IPS-NIHi7 (cell line): ENCODE data around the gene ANKRD12.
A peak's percentile ranks its signal among the peaks of the same experiment; 100 is the strongest.
"Not testable (repeated sequence)": the region's sequence is repeated elsewhere in the genome, so short reads cannot be mapped to it uniquely, and the experiment has no call there.

Experiments
- DNase-seq: peaks from one replicate; pipeline ENCODE4 v3.0.0; 2012; ENCODE audit warnings: mixed read lengths; ENCODE audit errors: extremely low spot score

The ANKRD12 gene

GRCh38 chr18:9136315-9137155 lies at the start of gene ANKRD12:
ANKRD12 (plus strand) TSS chr18:9136781; CDS start chr18:9182433, 45,652 bp downstream.
- DNase-seq = peak; percentile 97

- no peak for DNase-seq
Observed at GRCh38 chr18:9087144-9087543, 49.4 kb upstream of the ANKRD12 start.

- DNase-seq = no peak
Observed at GRCh38 chr18:9088252-9088651, 48.3 kb upstream of the ANKRD12 start.

- not testable (repeated sequence) for DNase-seq
Observed at GRCh38 chr18:9088727-9089126, 47.9 kb upstream of the ANKRD12 start.

GRCh38 chr18:9090578-9090977 lies 46.0 kb upstream of the ANKRD12 start:
- no peak for DNase-seq

GRCh38 chr18:9091066-9091476 lies 45.5 kb upstream of the ANKRD12 start:
- DNase-seq = no peak

GRCh38 chr18:9092665-9093064 lies 43.9 kb upstream of the ANKRD12 start:
- DNase-seq = no peak

GRCh38 chr18:9093109-9093508 lies 43.5 kb upstream of the ANKRD12 start:
- not testable (repeated sequence) for DNase-seq

GRCh38 chr18:9094307-9095226 lies 42.0 kb upstream of the ANKRD12 start:
- DNase-seq = no peak

GRCh38 chr18:9095297-9096006 lies 41.1 kb upstream of the ANKRD12 start:
- no peak for DNase-seq

GRCh38 chr18:9096007-9096371 lies 40.6 kb upstream of the ANKRD12 start:
- DNase-seq = no peak

GRCh38 chr18:9096685-9097084 lies 39.9 kb upstream of the ANKRD12 start:
- no peak for DNase-seq

- DNase-seq = no peak
Observed at GRCh38 chr18:9097349-9097748, 39.2 kb upstream of the ANKRD12 start.

GRCh38 chr18:9100796-9101195 lies 35.8 kb upstream of the ANKRD12 start:
- DNase-seq = no peak

GRCh38 chr18:9101730-9102507 lies 34.7 kb upstream of the ANKRD12 start:
- DNase-seq = no peak

GRCh38 chr18:9102508-9103375 lies 33.8 kb upstream of the ANKRD12 start, which contains the start of gene NDUFV2:
NDUFV2 (plus strand) TSS chr18:9102699; CDS start chr18:9102744, 45 bp downstream.
- DNase-seq = peak; percentile 99

GRCh38 chr18:9103376-9103873 lies 33.2 kb upstream of the ANKRD12 start:
- DNase-seq = no peak

- no peak for DNase-seq
Observed at GRCh38 chr18:9104244-9104901, 32.2 kb upstream of the ANKRD12 start.

GRCh38 chr18:9105420-9105819 lies 31.2 kb upstream of the ANKRD12 start:
- DNase-seq = no peak
